H1 (cell line): ENCODE measurements around the gene TCEAL7. TPM values are rescaled to one million over a fixed set of nuclear protein-coding genes. Genes with fewer than 3 reads are reported as not detected.

Experiments used
- ATF3 ChIP-seq: IDR thresholded peaks from 2 replicates; pipeline ENCODE4 v1.6.1; 2011; ENCODE audit warnings: low read depth, mild to moderate bottlenecking, low read length; ENCODE audit not compliant: insufficient read depth
- GABPA ChIP-seq: IDR thresholded peaks from 2 replicates; pipeline ENCODE4 v1.6.1; 2011; ENCODE audit warnings: mild to moderate bottlenecking, low read length, moderate library complexity, borderline replicate concordance; ENCODE audit not compliant: insufficient read depth
- MAFK ChIP-seq: IDR thresholded peaks from 2 replicates; pipeline ENCODE4 v1.6.1; 2012; ENCODE audit warnings: low read depth, mild to moderate bottlenecking, improper control_type of control experiment, low read length
- RAD21 ChIP-seq, 2 experiments: IDR thresholded peaks in 1 of 2; conservative IDR thresholded peaks in 1 of 2; 2 replicates each; pipeline ENCODE4 v1.6.1; 2011; ENCODE audit warnings: low read depth in 2 of 2, low read length in 2 of 2, improper control_type of control experiment in 1 of 2, inconsistent platforms in 1 of 2, mild to moderate bottlenecking in 1 of 2, moderate library complexity in 1 of 2
- RNF2 ChIP-seq: fragments of 200-900, 300-1000 bp; sonication (generic); IDR thresholded peaks from 2 replicates; pipeline ENCODE4 v1.7.1; 2016; ENCODE audit warnings: borderline replicate concordance, low read depth, mild to moderate bottlenecking, antibody characterized with exemption, low read length; ENCODE audit not compliant: poor library complexity, severe bottlenecking; ENCODE audit errors: missing control alignments
- TBP ChIP-seq: IDR thresholded peaks from 2 replicates; pipeline ENCODE4 v1.6.1; 2011; ENCODE audit warnings: low read depth, low read length, improper control_type of control experiment
- polyA plus RNA-seq, 7 experiments: library from polyadenylated mRNA; depleted of rRNA in 3 of 7; stranded (reverse) in 5 of 7; unstranded in 2 of 7; fragments of >200 nt in 5 of 7; fragments of 200-250 nt in 2 of 7; gene quantifications; 1 replicate in 5 of 7; 2 replicates in 1 of 7; 4 replicates in 1 of 7; pipeline versions ENCODE4 v1.2.1 to v1.2.3, GENCODE V29; 2011 to 2013; ENCODE audit warnings: missing spikeins in 2 of 7, mixed read lengths in 2 of 7
- total RNA-seq: library from RNA; stranded (reverse); fragmentation: NEBNext Ultra II Directional; extraction: Animal tissue kit (Norgen Biotek cat#: 25700); gene quantifications from 2 replicates; pipeline ENCODE4 v1.2.1, GENCODE V29; 2021

The TCEAL7 gene
- total and polyA plus RNA-seq, 2 of the 8 experiments (the other 6 are each of a cell fraction or from before 2014, with no cell fraction given), result 7.9 to 11.6 TPM

GRCh38 chrX:103311399-103311780 lies 18.6 kb upstream of the TCEAL7 start (continued):
- TF ChIP-seq TBP (no peak), RAD21 (IDR thresholded peaks at IDR 0.05 in 1 of 2, conservative IDR thresholded peaks at IDR 0.05 in 1 of 2; ENCODE audit: low read depth in 2 of 2, low read length in 2 of 2) (no peak), GABPA (no peak), MAFK (no peak), RNF2 (no peak), ATF3 (no peak)
